ENCODE results near the gene SH3PXD2B. TPM values are rescaled to one million over a fixed set of nuclear protein-coding genes. Genes with fewer than 3 reads are reported as not detected.
A peak's percentile ranks its signal among the peaks of the same experiment; 100 is the strongest.

SH3PXD2B gene
- total RNA-seq, 4 donors from 2014 or later, result 27.8 to 52.6 (median 44.4) TPM

- DNase-seq (ENCODE audit: low spot score in 2 of 2), result peak in 1 of 2 donors; percentile 2
These were observed 44.3 kb upstream of the SH3PXD2B start for GRCh38 chr5:172498431-172499129.

DNA sequence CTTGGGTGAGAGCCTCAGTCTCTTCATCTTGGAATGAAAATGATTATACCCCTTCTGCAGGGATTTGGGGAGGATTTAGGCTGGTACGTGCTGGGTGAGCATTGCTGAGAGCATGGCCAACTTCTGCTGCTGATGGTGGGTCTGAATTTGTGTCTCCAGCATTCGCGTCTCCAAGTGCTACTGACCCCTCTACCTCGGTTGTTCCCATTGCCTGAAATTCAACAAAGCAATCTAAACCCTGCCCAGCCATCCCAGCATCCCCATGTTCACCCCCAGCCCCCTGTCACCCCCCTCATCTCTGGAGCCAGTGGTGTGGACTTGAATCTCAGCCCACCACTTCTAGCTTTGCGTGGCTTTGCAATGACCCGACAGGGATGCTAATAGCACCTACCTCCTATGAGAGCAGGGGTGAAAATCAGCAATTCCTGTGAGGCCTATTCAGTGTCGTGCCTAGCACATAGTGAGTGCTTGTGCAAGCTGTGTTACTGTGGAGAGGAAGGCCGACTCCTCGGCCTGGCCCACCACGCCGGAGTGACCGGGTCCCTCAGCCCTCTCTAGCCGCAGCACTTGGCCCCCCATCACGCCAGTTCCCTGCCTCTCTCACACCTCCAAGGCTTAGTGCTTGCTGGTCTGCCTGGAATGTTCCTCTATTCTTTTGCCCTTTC lies 43.4 kb upstream of the SH3PXD2B start:
- Histone ChIP-seq H3K4me1 (peaks cover 0 to 14% (median 0%) of the 10 kb centered on the region in 4 donors), H3K4me3 (no peak overlapping the region), H3K9me3 (no peaks in the 10 kb centered on the region), H3K27ac (no peak overlapping the region), H3K27me3 (no peaks in the 10 kb centered on the region), H3K36me3 (no peaks in the 10 kb centered on the region)
- 89 to 91% methylated on average over 14 of the region's 14 CpGs for WGBS, 2 donors
- no peak for TF ChIP-seq EP300 (IDR thresholded peaks at IDR 0.05)
- TF ChIP-seq CTCF (IDR thresholded peaks at IDR 0.05), result no peak
- no peak for TF ChIP-seq POLR2A (IDR thresholded peaks at IDR 0.05)
- peak in 1 of 2 donors; percentile 2 for DNase-seq (ENCODE audit: low spot score in 2 of 2)

More at GRCh38 chr5:172498431-172499129, 44.3 kb upstream of the SH3PXD2B start:
- Histone ChIP-seq H3K36me3 (no peaks in the 10 kb centered on the region), H3K27ac (no peak overlapping the region), H3K9me3 (no peaks in the 10 kb centered on the region), H3K27me3 (no peaks in the 10 kb centered on the region), H3K4me3 (no peak overlapping the region), H3K4me1 (peaks cover 0 to 23% (median 4%) of the 10 kb centered on the region in 4 donors)
- 88 to 95% methylated on average over 12 of the region's 12 CpGs for WGBS, 2 donors
- no peak for TF ChIP-seq EP300 (IDR thresholded peaks at IDR 0.05)

GRCh38 chr5:172496671-172497371 lies 42.5 kb upstream of the SH3PXD2B start:
- peak in 1 of 2 donors; percentile 5 for DNase-seq (ENCODE audit: low spot score in 2 of 2)
- H3K4me3 ChIP-seq, result no peak overlapping the region
- WGBS, 2 donors, result 31 to 42% methylated on average over 12 of the region's 12 CpGs
- H3K27me3 ChIP-seq, result no peaks in the 10 kb centered on the region
- H3K4me1 ChIP-seq, result peaks cover 0 to 14% (median 0%) of the 10 kb centered on the region in 4 donors
- TF ChIP-seq POLR2A (IDR thresholded peaks at IDR 0.05) (no peak), CTCF (IDR thresholded peaks at IDR 0.05) (no peak), EP300 (IDR thresholded peaks at IDR 0.05) (peak in 1 of 2 donors; percentile 8)
- H3K36me3 ChIP-seq, result no peaks in the 10 kb centered on the region
- no peaks in the 10 kb centered on the region for H3K9me3 ChIP-seq
- H3K27ac ChIP-seq, result peak overlapping the region in 2 of 4 donors; percentile 2 to 52

GRCh38 chr5:172494630-172495505 lies 40.5 kb upstream of the SH3PXD2B start:
- Histone ChIP-seq H3K36me3 (no peaks in the 10 kb centered on the region), H3K27ac (peak overlapping the region in 1 of 4 donors; percentile 15), H3K4me3 (no peak overlapping the region), H3K9me3 (no peaks in the 10 kb centered on the region), H3K4me1 (peaks cover 0 to 14% (median 0%) of the 10 kb centered on the region in 4 donors), H3K27me3 (no peaks in the 10 kb centered on the region)
- TF ChIP-seq CTCF (IDR thresholded peaks at IDR 0.05) (no peak), POLR2A (IDR thresholded peaks at IDR 0.05) (no peak)
- WGBS, 2 donors, result 77 to 87% methylated on average over 9 of the region's 9 CpGs
- no peak for DNase-seq (ENCODE audit: low spot score in 2 of 2)

DNA sequence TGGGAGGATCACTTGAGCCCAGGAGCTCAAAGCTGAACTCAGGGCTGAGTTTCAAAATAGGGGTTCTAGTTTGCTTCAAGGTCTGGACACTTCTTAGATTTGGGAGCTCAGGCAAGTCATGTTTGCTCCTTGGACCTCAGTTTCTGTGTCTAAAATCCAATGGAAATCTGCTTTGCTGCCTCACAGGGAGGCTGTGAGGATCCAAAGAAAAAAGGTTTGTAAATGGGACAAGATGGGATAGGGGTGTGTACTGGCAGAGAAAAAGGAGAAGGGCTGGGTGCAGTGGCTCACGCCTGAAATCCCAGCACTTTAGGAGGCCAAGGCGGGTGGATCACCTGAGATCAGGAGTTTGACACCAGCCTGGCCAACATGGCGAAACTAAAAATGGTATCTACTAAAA lies 39.6 kb upstream of the SH3PXD2B start:
- TF ChIP-seq EP300 (IDR thresholded peaks at IDR 0.05) (no peak), POLR2A (IDR thresholded peaks at IDR 0.05) (no peak), CTCF (IDR thresholded peaks at IDR 0.05) (no peak)
- Histone ChIP-seq H3K4me1 (peaks cover 0 to 14% (median 0%) of the 10 kb centered on the region in 4 donors), H3K4me3 (no peak overlapping the region), H3K36me3 (no peaks in the 10 kb centered on the region), H3K27me3 (no peaks in the 10 kb centered on the region), H3K9me3 (no peaks in the 10 kb centered on the region), H3K27ac (no peak overlapping the region)
- no peak for DNase-seq (ENCODE audit: low spot score in 2 of 2)
- 94 to 95% methylated on average over 3 of the region's 3 CpGs for WGBS, 2 donors

All from tibial nerve (tissue), 4 donors.